Stimulated activated CD8-positive, alpha-beta memory T cell treated with anti-CD3 and anti-CD28 coated beads, Interleukin-4, amount 100 ng/mL, for 48 hours (primary cell): Measurements from ENCODE around the gene KAT6B.

ENCODE experiments used
- DNase-seq: peaks from one replicate; pipeline ENCODE4 v3.0.0-alpha.2; 2020

Gene KAT6B

DNA sequence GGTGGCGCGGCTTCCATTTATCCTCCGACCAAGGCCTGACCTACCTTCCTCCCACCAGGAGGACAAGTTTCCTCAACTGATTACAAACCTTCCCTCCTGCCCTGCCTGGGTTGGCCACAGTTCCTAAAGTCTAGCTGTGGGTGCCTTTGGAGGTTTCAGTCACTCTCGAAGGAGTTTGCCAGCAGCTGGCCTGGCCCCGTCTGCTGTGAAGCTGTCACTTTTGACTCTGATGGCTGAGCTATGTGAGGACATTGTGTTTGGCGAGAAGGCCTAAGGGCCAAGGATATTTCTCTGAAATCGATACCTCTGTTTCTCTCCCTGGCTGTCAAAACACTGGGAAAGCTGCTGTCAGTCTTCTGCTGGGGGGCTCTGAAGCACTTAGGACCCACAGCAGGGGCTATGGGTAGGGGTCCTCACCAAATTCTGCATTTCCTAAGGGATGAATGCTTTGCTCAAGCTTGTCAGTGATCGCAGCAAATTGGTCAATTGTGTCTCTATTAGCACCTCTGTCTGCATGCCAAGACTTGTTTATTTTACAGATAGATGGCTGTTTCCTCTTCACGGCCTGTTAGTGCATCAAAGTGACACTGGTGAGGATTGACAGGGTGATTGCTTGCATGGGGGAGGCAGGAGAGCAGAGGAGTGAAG, 253.2 kb downstream of the KAT6B start:
- DNase-seq = no peak

DNA sequence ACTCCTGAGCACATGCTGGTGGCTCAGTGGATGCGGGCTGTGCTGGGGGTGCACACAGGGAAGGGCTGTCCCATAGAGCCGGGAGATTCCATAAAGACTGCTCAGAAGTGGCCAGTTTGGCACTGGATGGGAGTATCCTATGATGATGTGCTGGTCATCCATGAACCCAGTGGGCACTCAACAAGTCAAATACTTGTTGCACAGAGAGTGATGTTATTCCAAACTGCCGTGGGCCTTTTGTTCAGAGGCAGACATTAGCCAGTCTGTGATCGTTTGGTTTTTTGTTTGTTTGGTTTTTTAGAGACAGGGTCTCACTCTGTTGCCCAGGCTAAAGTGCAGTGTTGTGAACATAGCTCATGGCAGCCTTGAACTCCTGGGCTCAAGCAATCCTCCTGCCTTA, 254.2 kb downstream of the KAT6B start:
- DNase-seq = no peak

DNA sequence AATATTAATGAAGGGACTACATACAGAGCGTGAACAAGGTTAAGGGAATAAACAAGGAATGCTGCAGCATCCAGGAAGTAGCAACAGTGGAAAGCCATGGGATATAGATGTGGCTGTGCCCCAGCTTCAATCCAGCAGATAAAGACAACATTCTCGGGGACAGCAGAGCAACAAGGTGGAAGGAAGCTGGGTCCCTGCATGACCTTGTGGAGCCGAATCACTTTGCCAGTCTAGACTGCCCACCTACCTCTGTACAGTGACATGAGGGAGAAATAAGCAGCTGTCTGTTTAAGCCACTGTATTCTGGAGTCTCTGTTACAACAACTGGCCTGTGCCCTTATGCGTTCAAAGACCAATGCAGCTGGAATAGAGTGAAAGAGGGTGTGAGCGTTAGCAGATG, 255.0 kb downstream of the KAT6B start:
- no peak for DNase-seq
